PC-9 (cell line): ENCODE measurements around the gene GPX8. TPM values are rescaled to one million over a fixed set of nuclear protein-coding genes. Genes with fewer than 3 reads are reported as not detected.
A peak's percentile ranks its signal among the peaks of the same experiment; 100 is the strongest.

ENCODE experiments used
- BruUV-seq: library from RNA; stranded (reverse); fragments of 400-500 nt; replicated peaks from 2 replicates; lab custom pipeline; 2021; lab: Mats Ljungman, UMichigan
- CTCF ChIA-PET: fragments of 300-600 bp; sonication (Branson Sonifier 250); formaldehyde crosslinking; loops from one replicate; lab custom pipeline; 2022; ENCODE audit warnings: antibody characterized with exemption; lab: Charles Lee
- POLR2A ChIA-PET: fragments of 300-600 bp; sonication (Branson Sonifier 250); formaldehyde crosslinking; loops from one replicate; lab custom pipeline; 2022; ENCODE audit warnings: antibody characterized with exemption; ENCODE audit not compliant: unreplicated experiment; lab: Charles Lee
- DNase-seq, 2 experiments: peaks; one replicate each; pipeline versions ENCODE4 v3.0.0 to v3.0.0-alpha.2; 2015 to 2022; ENCODE audit warnings: mixed read lengths in 1 of 2
- H2AFZ ChIP-seq: fragments of 200-600 bp; sonication (generic); 2 replicates; pipeline ENCODE4 v1.8.1; 2017; ENCODE audit warnings: antibody characterized with exemption
- H3F3A ChIP-seq: fragments of 200-600 bp; sonication (generic); 2 replicates; pipeline ENCODE4 v1.8.1; 2017; ENCODE audit warnings: antibody characterized with exemption, mild to moderate bottlenecking, low read depth; ENCODE audit not compliant: insufficient read depth
- H3K27ac ChIP-seq: fragments of 200-600 bp; sonication (generic); 2 replicates; pipeline ENCODE4 v1.6.1; 2016; ENCODE audit warnings: mixed run types
- H3K27me3 ChIP-seq: fragments of 200-600 bp; sonication (generic); 2 replicates; pipeline ENCODE4 v1.6.1; 2016; ENCODE audit warnings: low read depth, mixed run types; ENCODE audit not compliant: insufficient read depth
- H3K36me3 ChIP-seq: fragments of 200-600 bp; sonication (generic); 2 replicates; pipeline ENCODE4 v1.6.1; 2016; ENCODE audit warnings: low read depth, mixed run types
- H3K4me1 ChIP-seq: fragments of 200-600 bp; sonication (generic); replicated peaks from 2 replicates; pipeline ENCODE4 v1.6.1; 2016; ENCODE audit warnings: mixed run types; ENCODE audit not compliant: insufficient read depth
- H3K4me2 ChIP-seq: fragments of 200-600 bp; sonication (generic); 2 replicates; pipeline ENCODE4 v1.6.1; 2017; ENCODE audit warnings: mixed run types
- H3K4me3 ChIP-seq: fragments of 200-600 bp; sonication (generic); 2 replicates; pipeline ENCODE4 v1.6.1; 2016; ENCODE audit warnings: mixed run types
- H3K79me2 ChIP-seq: fragments of 200-600 bp; sonication (generic); 2 replicates; pipeline ENCODE4 v1.6.1; 2017; ENCODE audit warnings: low read depth, mixed run types
- H3K9me2 ChIP-seq: fragments of 200-600 bp; sonication (generic); 2 replicates; pipeline ENCODE4 v1.8.1; 2017; ENCODE audit warnings: mild to moderate bottlenecking; ENCODE audit not compliant: insufficient read depth
- H3K9me3 ChIP-seq: fragments of 200-600 bp; sonication (generic); 2 replicates; pipeline ENCODE4 v1.8.1; 2016; ENCODE audit warnings: low read depth; ENCODE audit not compliant: insufficient read depth
- H4K20me1 ChIP-seq: fragments of 200-600 bp; sonication (generic); 2 replicates; pipeline ENCODE4 v1.8.1; 2017; ENCODE audit not compliant: insufficient read depth
- EZH2 ChIP-seq: fragments of 200-600 bp; sonication (generic); IDR thresholded peaks from 2 replicates; pipeline ENCODE4 v1.8.0; 2017; ENCODE audit warnings: antibody characterized with exemption, low read depth
- intact Hi-C: fragments of 100-400 bp; cut with micrococcal nuclease; formaldehyde crosslinking; loops from one replicate; pipeline ENCODE4 v1.10.0; 2022; ENCODE audit not compliant: unreplicated experiment
- total RNA-seq: library from RNA; stranded (reverse); gene quantifications from 2 replicates; pipeline ENCODE4 v1.2.3, GENCODE V29; 2021
- TF ChIP-seq, protein P1 (sequence below): fragments of 200-600 bp; sonication (generic); conservative IDR thresholded peaks from 2 replicates; pipeline ENCODE4 v1.6.1; 2017; ENCODE audit warnings: mixed run types, antibody characterized with exemption, mild to moderate bottlenecking, moderate library complexity

The GPX8 gene
- total RNA-seq, 1 experiment from 2014 or later = 40.2 TPM

- H3F3A ChIP-seq = peaks cover 13% of the 10 kb centered on the region; the same call in 1 of the 2 replicates
- POLR2A ChIA-PET = interaction anchor here (0.6 kb wide), 1 partner anchor 58 kb away, joined by 3 read pairs; no protein-coding TSS in a partner anchor
- H3K79me2 ChIP-seq = no peaks in the 10 kb centered on the region
- no peaks in the 10 kb centered on the region for H3K27me3 ChIP-seq
- TF ChIP-seq EZH2 = no peak
- TF ChIP-seq, protein P1, sequence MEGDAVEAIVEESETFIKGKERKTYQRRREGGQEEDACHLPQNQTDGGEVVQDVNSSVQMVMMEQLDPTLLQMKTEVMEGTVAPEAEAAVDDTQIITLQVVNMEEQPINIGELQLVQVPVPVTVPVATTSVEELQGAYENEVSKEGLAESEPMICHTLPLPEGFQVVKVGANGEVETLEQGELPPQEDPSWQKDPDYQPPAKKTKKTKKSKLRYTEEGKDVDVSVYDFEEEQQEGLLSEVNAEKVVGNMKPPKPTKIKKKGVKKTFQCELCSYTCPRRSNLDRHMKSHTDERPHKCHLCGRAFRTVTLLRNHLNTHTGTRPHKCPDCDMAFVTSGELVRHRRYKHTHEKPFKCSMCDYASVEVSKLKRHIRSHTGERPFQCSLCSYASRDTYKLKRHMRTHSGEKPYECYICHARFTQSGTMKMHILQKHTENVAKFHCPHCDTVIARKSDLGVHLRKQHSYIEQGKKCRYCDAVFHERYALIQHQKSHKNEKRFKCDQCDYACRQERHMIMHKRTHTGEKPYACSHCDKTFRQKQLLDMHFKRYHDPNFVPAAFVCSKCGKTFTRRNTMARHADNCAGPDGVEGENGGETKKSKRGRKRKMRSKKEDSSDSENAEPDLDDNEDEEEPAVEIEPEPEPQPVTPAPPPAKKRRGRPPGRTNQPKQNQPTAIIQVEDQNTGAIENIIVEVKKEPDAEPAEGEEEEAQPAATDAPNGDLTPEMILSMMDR = no peak
- peak overlapping the region; percentile 34; the same call in 1 of the 2 replicates for H3K4me3 ChIP-seq
- no peaks in the 10 kb centered on the region for H3K36me3 ChIP-seq
- CTCF ChIA-PET = no interaction called here
- H3K4me2 ChIP-seq = peak overlapping the region; percentile 66
- no peaks in the 10 kb centered on the region for H3K9me2 ChIP-seq
- H3K4me1 ChIP-seq = peaks cover 46% of the 10 kb centered on the region
- H3K27ac ChIP-seq = peak overlapping the region; percentile 28
- DNase-seq = peak in 1 of 2 experiments; percentile 90
- no TSS peak for BruUV-seq
- peak overlapping the region; percentile 39; the same call in 1 of the 2 replicates for H2AFZ ChIP-seq
- intact Hi-C loops = no loop called here
- H4K20me1 ChIP-seq = no peaks in the 10 kb centered on the region
- H3K9me3 ChIP-seq = no peaks in the 10 kb centered on the region
Measured at GRCh38 chr5:55188656-55189540, 28.9 kb downstream of the GPX8 start.

- ChIA-PET POLR2A (no interaction called here), CTCF (no interaction called here)
- peaks cover 13% of the 10 kb centered on the region; the same call in 1 of the 2 replicates for H3F3A ChIP-seq
- H3K9me2 ChIP-seq = no peaks in the 10 kb centered on the region
- no peak overlapping the region for H2AFZ ChIP-seq
- peak in 1 of 2 experiments; percentile 55 for DNase-seq
- BruUV-seq = no TSS peak
- no peaks in the 10 kb centered on the region for H4K20me1 ChIP-seq
- H3K4me1 ChIP-seq = peaks cover 46% of the 10 kb centered on the region
- intact Hi-C loops = no loop called here
- no peaks in the 10 kb centered on the region for H3K27me3 ChIP-seq
- H3K4me2 ChIP-seq = no peak overlapping the region
- no peak overlapping the region for H3K4me3 ChIP-seq
- no peak overlapping the region for H3K27ac ChIP-seq
- no peaks in the 10 kb centered on the region for H3K36me3 ChIP-seq
- no peaks in the 10 kb centered on the region for H3K79me2 ChIP-seq
- H3K9me3 ChIP-seq = no peaks in the 10 kb centered on the region
- TF ChIP-seq, protein P1 = no peak
- no peak for TF ChIP-seq EZH2
Measured at GRCh38 chr5:55191165-55191564, 31.2 kb downstream of the GPX8 start.

DNA sequence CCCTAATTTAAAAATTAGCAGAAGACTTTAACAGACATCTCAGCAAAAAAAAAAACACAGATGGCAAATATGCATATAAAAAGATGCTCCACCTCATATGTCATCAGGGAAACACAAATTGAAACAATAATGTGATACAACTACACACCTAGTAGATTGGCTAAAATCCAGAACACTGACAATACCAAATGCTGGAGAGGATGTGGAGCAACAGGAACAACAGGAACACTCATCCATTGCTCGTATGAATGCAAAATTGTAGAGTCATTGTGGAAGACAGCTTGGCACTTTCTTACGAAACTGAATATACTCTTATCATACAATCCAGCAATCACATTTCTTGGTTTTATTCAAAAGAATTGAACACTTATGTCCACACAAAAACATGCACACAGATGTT lies 45.0 kb downstream of the GPX8 start:
- Histone ChIP-seq H3K4me3 (no peak overlapping the region), H3K4me2 (no peak overlapping the region), H3K4me1 (no peaks in the 10 kb centered on the region), H2AFZ (no peak overlapping the region), H3K9me3 (no peaks in the 10 kb centered on the region; the same call in 1 of the 2 replicates), H3F3A (no peaks in the 10 kb centered on the region), H3K27ac (no peak overlapping the region), H3K36me3 (no peaks in the 10 kb centered on the region), H4K20me1 (no peaks in the 10 kb centered on the region), H3K9me2 (no peaks in the 10 kb centered on the region), H3K27me3 (no peaks in the 10 kb centered on the region), H3K79me2 (no peaks in the 10 kb centered on the region)
- no peak for TF ChIP-seq EZH2
- TF ChIP-seq, protein P1 = no peak
- CTCF ChIA-PET = no interaction called here
- intact Hi-C loops = no loop called here
- DNase-seq = no peak
- BruUV-seq = no TSS peak
- POLR2A ChIA-PET = no interaction called here
